ENCODE measurements around the gene OR4B1. TPM values are rescaled to one million over a fixed set of nuclear protein-coding genes. Genes with fewer than 3 reads are reported as not detected.

The OR4B1 gene
- total RNA-seq, 1 experiment from 2014 or later: not detected

GRCh38 chr11:48168815-48169214 is 47.8 kb upstream of the OR4B1 start:
- no TSS peak for BruUV-seq (replicated peaks)
- intact Hi-C loops (cut with micrococcal nuclease; ENCODE audit: unreplicated experiment) (no loop called here), in situ Hi-C loops (cut with HindIII; ENCODE audit: low pct_unique_long_range_greater_than_20kb, low sequenced_read_pairs) (no loop called here)
- POLR2A ChIA-PET: no interaction called here
- CTCF ChIA-PET: no interaction called here
- Histone ChIP-seq H3K27ac (ENCODE audit: low read length) (no peak overlapping the region), H3K4me1 (ENCODE audit: control insufficient read depth, insufficient read depth, low read length) (no peaks in the 10 kb centered on the region), H3K9me3 (ENCODE audit: control insufficient read depth, insufficient read depth, low read depth, low read length) (no peaks in the 10 kb centered on the region), H3K4me3 (ENCODE audit: low read depth in 2 of 2, low read length in 2 of 2) (no peak overlapping the region), H3K27me3 (ENCODE audit: control insufficient read depth, insufficient read depth, low read length) (no peaks in the 10 kb centered on the region), H3K36me3 (ENCODE audit: control insufficient read depth, insufficient read depth, low read length) (peaks cover 8% of the 10 kb centered on the region)
- no peak for DNase-seq (ENCODE audit: low read depth, low spot score)
- ATAC-seq: no peak
- no peak for TF ChIP-seq POLR2AphosphoS5 (IDR thresholded peaks at IDR 0.05; ENCODE audit: low read depth, low read length)
- no peak for TF ChIP-seq SIN3A (IDR thresholded peaks at IDR 0.05; ENCODE audit: borderline replicate concordance, insufficient read depth, low read depth, low read length)

GRCh38 chr11:48169259-48169658 is 47.4 kb upstream of the OR4B1 start:
- ChIA-PET CTCF (no interaction called here), POLR2A (no interaction called here)
- in situ Hi-C loops (cut with HindIII; ENCODE audit: low pct_unique_long_range_greater_than_20kb, low sequenced_read_pairs) (no loop called here), intact Hi-C loops (cut with micrococcal nuclease; ENCODE audit: unreplicated experiment) (no loop called here)
- no peaks in the 10 kb centered on the region for H3K4me1 ChIP-seq (ENCODE audit: control insufficient read depth, insufficient read depth, low read length)
- no peak for DNase-seq (ENCODE audit: low read depth, low spot score)
- no peak for ATAC-seq
- no TSS peak for BruUV-seq (replicated peaks)
- H3K4me3 ChIP-seq (ENCODE audit: low read depth in 2 of 2, low read length in 2 of 2): no peak overlapping the region
- peaks cover 4% of the 10 kb centered on the region for H3K36me3 ChIP-seq (ENCODE audit: control insufficient read depth, insufficient read depth, low read length)
- no peaks in the 10 kb centered on the region for H3K27me3 ChIP-seq (ENCODE audit: control insufficient read depth, insufficient read depth, low read length)
- no peak overlapping the region for H3K27ac ChIP-seq (ENCODE audit: low read length)
- no peak for TF ChIP-seq SIN3A (IDR thresholded peaks at IDR 0.05; ENCODE audit: borderline replicate concordance, insufficient read depth, low read depth, low read length)
- TF ChIP-seq, protein P1, sequence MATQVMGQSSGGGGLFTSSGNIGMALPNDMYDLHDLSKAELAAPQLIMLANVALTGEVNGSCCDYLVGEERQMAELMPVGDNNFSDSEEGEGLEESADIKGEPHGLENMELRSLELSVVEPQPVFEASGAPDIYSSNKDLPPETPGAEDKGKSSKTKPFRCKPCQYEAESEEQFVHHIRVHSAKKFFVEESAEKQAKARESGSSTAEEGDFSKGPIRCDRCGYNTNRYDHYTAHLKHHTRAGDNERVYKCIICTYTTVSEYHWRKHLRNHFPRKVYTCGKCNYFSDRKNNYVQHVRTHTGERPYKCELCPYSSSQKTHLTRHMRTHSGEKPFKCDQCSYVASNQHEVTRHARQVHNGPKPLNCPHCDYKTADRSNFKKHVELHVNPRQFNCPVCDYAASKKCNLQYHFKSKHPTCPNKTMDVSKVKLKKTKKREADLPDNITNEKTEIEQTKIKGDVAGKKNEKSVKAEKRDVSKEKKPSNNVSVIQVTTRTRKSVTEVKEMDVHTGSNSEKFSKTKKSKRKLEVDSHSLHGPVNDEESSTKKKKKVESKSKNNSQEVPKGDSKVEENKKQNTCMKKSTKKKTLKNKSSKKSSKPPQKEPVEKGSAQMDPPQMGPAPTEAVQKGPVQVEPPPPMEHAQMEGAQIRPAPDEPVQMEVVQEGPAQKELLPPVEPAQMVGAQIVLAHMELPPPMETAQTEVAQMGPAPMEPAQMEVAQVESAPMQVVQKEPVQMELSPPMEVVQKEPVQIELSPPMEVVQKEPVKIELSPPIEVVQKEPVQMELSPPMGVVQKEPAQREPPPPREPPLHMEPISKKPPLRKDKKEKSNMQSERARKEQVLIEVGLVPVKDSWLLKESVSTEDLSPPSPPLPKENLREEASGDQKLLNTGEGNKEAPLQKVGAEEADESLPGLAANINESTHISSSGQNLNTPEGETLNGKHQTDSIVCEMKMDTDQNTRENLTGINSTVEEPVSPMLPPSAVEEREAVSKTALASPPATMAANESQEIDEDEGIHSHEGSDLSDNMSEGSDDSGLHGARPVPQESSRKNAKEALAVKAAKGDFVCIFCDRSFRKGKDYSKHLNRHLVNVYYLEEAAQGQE (IDR thresholded peaks at IDR 0.05; ENCODE audit: insufficient read depth in 1 of 2, low read depth in 2 of 2, low read length in 1 of 2): no peak
- no peak for TF ChIP-seq CTCF (IDR thresholded peaks at IDR 0.05)
- TF ChIP-seq TCF7L2 (IDR thresholded peaks at IDR 0.05; ENCODE audit: low read depth, low read length): no peak
- TF ChIP-seq POLR2AphosphoS5 (IDR thresholded peaks at IDR 0.05; ENCODE audit: low read depth, low read length): no peak
- no peaks in the 10 kb centered on the region for H3K9me3 ChIP-seq (ENCODE audit: control insufficient read depth, insufficient read depth, low read depth, low read length)

GRCh38 chr11:48169717-48170116 is 46.9 kb upstream of the OR4B1 start:
- in situ Hi-C loops (cut with HindIII; ENCODE audit: low pct_unique_long_range_greater_than_20kb, low sequenced_read_pairs): no loop called here
- intact Hi-C loops (cut with micrococcal nuclease; ENCODE audit: unreplicated experiment): loop anchor here (10.0 kb wide), 1 partner anchor 135 kb away; the partner anchor contains the start of gene OR4S1
- CTCF ChIA-PET: no interaction called here
- no peak overlapping the region for H3K27ac ChIP-seq (ENCODE audit: low read length)
- TF ChIP-seq CTCF (IDR thresholded peaks at IDR 0.05): no peak
- no peaks in the 10 kb centered on the region for H3K27me3 ChIP-seq (ENCODE audit: control insufficient read depth, insufficient read depth, low read length)
- H3K9me3 ChIP-seq (ENCODE audit: control insufficient read depth, insufficient read depth, low read depth, low read length): no peaks in the 10 kb centered on the region
- ATAC-seq (no peak), DNase-seq (ENCODE audit: low read depth, low spot score) (no peak)
- no peak overlapping the region for H3K4me3 ChIP-seq (ENCODE audit: low read depth in 2 of 2, low read length in 2 of 2)
- BruUV-seq (replicated peaks): TSS peak; percentile 70
- peaks cover 4% of the 10 kb centered on the region for H3K36me3 ChIP-seq (ENCODE audit: control insufficient read depth, insufficient read depth, low read length)
- H3K4me1 ChIP-seq (ENCODE audit: control insufficient read depth, insufficient read depth, low read length): no peaks in the 10 kb centered on the region
- POLR2A ChIA-PET: no interaction called here

Data from Panc1 (cell line).